Testis (tissue), 2 donors: ENCODE data around the gene TBC1D16.

Experiments
- CTCF ChIP-seq, 3 experiments: fragments of 450-650 bp in 2 of 3; fragments of 200-600 bp in 1 of 3; sonication (generic) in 1 of 3; IDR thresholded peaks; one replicate each; pipeline ENCODE4 v1.5.1; 2016 to 2019; ENCODE audit warnings: antibody characterized with exemption in 3 of 3, mild to moderate bottlenecking in 2 of 3, moderate library complexity in 1 of 3
- POLR2A ChIP-seq: fragments of 450-650 bp; IDR thresholded peaks from one replicate; pipeline ENCODE4 v1.6.1; 2017; ENCODE audit warnings: antibody characterized with exemption, mild to moderate bottlenecking, moderate library complexity

DNA sequence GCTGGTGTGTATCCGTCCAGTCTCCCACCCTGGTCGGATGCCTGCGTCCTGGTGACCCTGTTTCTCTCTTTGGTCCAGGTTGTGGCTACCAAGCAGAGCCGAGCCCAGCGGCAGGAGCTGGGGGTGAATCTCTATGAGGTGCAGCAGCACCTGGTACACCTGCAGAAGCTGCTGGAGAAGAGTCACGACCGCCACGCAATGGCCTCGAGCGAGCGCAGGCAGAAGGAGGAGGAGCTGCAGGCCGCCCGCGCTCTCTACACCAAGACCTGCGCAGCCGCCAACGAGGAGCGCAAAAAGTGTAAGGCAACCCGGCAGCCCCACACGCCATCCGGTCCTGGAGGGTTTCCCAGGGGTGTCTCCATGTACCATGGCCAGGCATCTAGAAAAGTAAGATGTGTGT is 14.3 kb upstream of the TBC1D16 start:
- no peak for TF ChIP-seq CTCF (IDR thresholded peaks at IDR 0.05)
- no peak for TF ChIP-seq POLR2A
